Gastroesophageal sphincter (tissue), 4 donors: ENCODE results near the gene CEP112. TPM values are rescaled to one million over a fixed set of nuclear protein-coding genes. Genes with fewer than 3 reads are reported as not detected.

Experiments used
- ATAC-seq: fragments of 150-250 bp; one replicate; pipeline ENCODE4 v1.9.1; 2016; ENCODE audit warnings: mild to moderate bottlenecking, moderate library complexity
- H3K27ac ChIP-seq, 4 donors: fragments of 200-600 bp; sonication (generic) in 3 of 4; 1 replicate in 3 of 4; 2 replicates in 1 of 4; pipeline ENCODE4 v1.5.1; 2016 to 2019
- H3K27me3 ChIP-seq: fragments of 200-600 bp; sonication (generic); one replicate; pipeline ENCODE4 v1.5.1; 2019
- H3K36me3 ChIP-seq, 2 donors: fragments of 200-600 bp; sonication (generic); one replicate each; pipeline ENCODE4 v1.5.1; 2019; ENCODE audit warnings: control low read depth in 1 of 2
- H3K4me1 ChIP-seq, 3 donors: fragments of 200-600 bp; sonication (generic); 1 replicate in 2 of 3; 2 replicates in 1 of 3; pipeline ENCODE4 v1.5.1; 2016 to 2019; ENCODE audit warnings: control low read depth in 2 of 3
- H3K4me3 ChIP-seq, 2 donors: fragments of 200-600 bp; sonication (generic); one replicate each; pipeline ENCODE4 v1.5.1; 2019; ENCODE audit warnings: mild to moderate bottlenecking in 1 of 2, moderate library complexity in 1 of 2
- H3K9me3 ChIP-seq, 3 donors: fragments of 200-600 bp; sonication (generic); one replicate each; pipeline ENCODE4 v1.5.1; 2017 to 2019; ENCODE audit warnings: control low read depth in 2 of 3
- CTCF ChIP-seq, 4 experiments: fragments of 200-600 bp in 2 of 4; fragments of 450-650 bp in 2 of 4; sonication (generic) in 1 of 4; IDR thresholded peaks; one replicate each; pipeline ENCODE4 v1.5.1; 2017 to 2019; ENCODE audit warnings: antibody characterized with exemption in 4 of 4, mild to moderate bottlenecking in 2 of 4, moderate library complexity in 2 of 4
- EP300 ChIP-seq: sonication (generic); formaldehyde crosslinking; IDR thresholded peaks from one replicate; pipeline ENCODE4 v1.6.1; 2017; ENCODE audit warnings: antibody characterized with exemption, mild to moderate bottlenecking
- POLR2A ChIP-seq, 2 donors: fragments of 450-650 bp; IDR thresholded peaks; one replicate each; pipeline ENCODE4 v1.6.1; 2017; ENCODE audit warnings: antibody characterized with exemption in 2 of 2, mild to moderate bottlenecking in 2 of 2, moderate library complexity in 1 of 2
- POLR2AphosphoS5 ChIP-seq: sonication (generic); formaldehyde crosslinking; IDR thresholded peaks from one replicate; pipeline ENCODE4 v1.6.1; 2017; ENCODE audit warnings: antibody characterized with exemption
- WGBS, 2 donors: methylation state at CpG; one replicate each; pipeline ENCODE4 v1.1.5; 2018; ENCODE audit warnings: low coverage in 1 of 2; 5-methylcytosine and 5-hydroxymethylcytosine counted together
- total RNA-seq, 4 donors: library from RNA; depleted of rRNA; stranded (reverse); fragments of >200 nt; gene quantifications; one replicate each; pipeline ENCODE4 v1.1.0, GENCODE V29; 2016

Gene CEP112
- total RNA-seq, 4 donors from 2014 or later: 21.9 to 38.2 (median 27.0) TPM

GRCh38 chr17:65933290-65933689, 258.6 kb downstream of the CEP112 start:
- H3K36me3 ChIP-seq: no peaks in the 10 kb centered on the region
- H3K4me3 ChIP-seq: no peak overlapping the region
- H3K27ac ChIP-seq: no peak overlapping the region
- TF ChIP-seq POLR2A (IDR thresholded peaks at IDR 0.05) (no peak), POLR2AphosphoS5 (no peak), EP300 (no peak), CTCF (IDR thresholded peaks at IDR 0.05) (no peak)
- 80 to 100% methylated on average over 3 to 4 of the region's 4 CpGs for WGBS, 2 donors
- ATAC-seq: no peak
- no peaks in the 10 kb centered on the region for H3K4me1 ChIP-seq
- no peaks in the 10 kb centered on the region for H3K27me3 ChIP-seq
- peaks cover 0 to 11% (median 0%) of the 10 kb centered on the region in 3 donors for H3K9me3 ChIP-seq

- no peak for TF ChIP-seq POLR2AphosphoS5
- no peak for TF ChIP-seq EP300
- no peak for TF ChIP-seq POLR2A (IDR thresholded peaks at IDR 0.05)
- TF ChIP-seq CTCF (IDR thresholded peaks at IDR 0.05): no peak
- H3K4me3 ChIP-seq: no peak overlapping the region
- H3K27ac ChIP-seq: no peak overlapping the region
- no peaks in the 10 kb centered on the region for H3K4me1 ChIP-seq
- no peak for ATAC-seq
- WGBS, 2 donors: 75 to 92% methylated on average over 1 to 3 of the region's 3 CpGs
- H3K27me3 ChIP-seq: no peaks in the 10 kb centered on the region
- peaks cover 0 to 11% (median 0%) of the 10 kb centered on the region in 3 donors for H3K9me3 ChIP-seq
- peaks cover 0 to 7% of the 10 kb centered on the region in 2 donors for H3K36me3 ChIP-seq
These were observed 260.4 kb downstream of the CEP112 start for GRCh38 chr17:65931246-65932149.

- Histone ChIP-seq H3K4me3 (no peak overlapping the region), H3K9me3 (peaks cover 0 to 11% (median 0%) of the 10 kb centered on the region in 3 donors), H3K27me3 (no peaks in the 10 kb centered on the region), H3K36me3 (peaks cover 0 to 13% of the 10 kb centered on the region in 2 donors), H3K27ac (no peak overlapping the region), H3K4me1 (no peaks in the 10 kb centered on the region)
- ATAC-seq: no peak
- TF ChIP-seq EP300: no peak
- no peak for TF ChIP-seq POLR2AphosphoS5
- no peak for TF ChIP-seq CTCF (IDR thresholded peaks at IDR 0.05)
- no peak for TF ChIP-seq POLR2A (IDR thresholded peaks at IDR 0.05)
- 62 to 74% methylated on average over 2 of the region's 2 CpGs for WGBS, 2 donors
These were observed 261.7 kb downstream of the CEP112 start for GRCh38 chr17:65930140-65930730.

GRCh38 chr17:65926599-65926998, 265.3 kb downstream of the CEP112 start:
- TF ChIP-seq CTCF (IDR thresholded peaks at IDR 0.05) (no peak), POLR2AphosphoS5 (no peak), EP300 (no peak), POLR2A (IDR thresholded peaks at IDR 0.05) (no peak)
- H3K27ac ChIP-seq: no peak overlapping the region

More at GRCh38 chr17:65926599-65926998, 265.3 kb downstream of the CEP112 start:
- Histone ChIP-seq H3K9me3 (no peaks in the 10 kb centered on the region), H3K4me1 (no peaks in the 10 kb centered on the region), H3K4me3 (no peak overlapping the region), H3K27me3 (no peaks in the 10 kb centered on the region), H3K36me3 (peaks cover 0 to 13% of the 10 kb centered on the region in 2 donors)
- 93 to 95% methylated on average over 4 to 5 of the region's 5 CpGs for WGBS, 2 donors
- ATAC-seq: no peak
